MM.1S (cell line): ENCODE measurements around the gene CTBP1.

Experiments used
- DNase-seq: peaks from one replicate; pipeline ENCODE4 v3.0.0-alpha.2; 2015
- H2AFZ ChIP-seq: fragments of 300-600 bp; sonication (generic); 2 replicates; pipeline ENCODE4 v1.6.0; 2016; ENCODE audit warnings: antibody characterized with exemption, low read length
- H3F3A ChIP-seq: fragments of 300-600 bp; sonication (generic); 2 replicates; pipeline ENCODE4 v1.6.1; 2016; ENCODE audit warnings: mild to moderate bottlenecking, antibody characterized with exemption, low read length, moderate library complexity, mixed read lengths; ENCODE audit not compliant: insufficient read depth
- H3K27ac ChIP-seq: fragments of 300-600 bp; sonication (generic); 2 replicates; pipeline ENCODE4 v1.5.1; 2016; ENCODE audit warnings: mild to moderate bottlenecking, low read length
- H3K27me3 ChIP-seq: fragments of 300-600 bp; sonication (generic); replicated peaks from 2 replicates; pipeline ENCODE4 v1.6.0; 2016; ENCODE audit warnings: low read length; ENCODE audit not compliant: insufficient read depth
- H3K36me3 ChIP-seq: fragments of 300-600 bp; sonication (generic); replicated peaks from 2 replicates; pipeline ENCODE4 v1.6.1; 2016; ENCODE audit warnings: mild to moderate bottlenecking, low read length, mixed read lengths; ENCODE audit not compliant: insufficient read depth
- H3K4me1 ChIP-seq: fragments of 300-600 bp; sonication (generic); 2 replicates; pipeline ENCODE4 v1.6.1; 2016; ENCODE audit warnings: low read length, mixed read lengths
- H3K4me2 ChIP-seq: fragments of 300-600 bp; sonication (generic); 2 replicates; pipeline ENCODE4 v1.6.0; 2016; ENCODE audit warnings: low read depth, low read length
- H3K4me3 ChIP-seq: fragments of 300-600 bp; sonication (generic); 2 replicates; pipeline ENCODE4 v1.5.1; 2016; ENCODE audit warnings: low read length, mixed read lengths
- H3K79me2 ChIP-seq: fragments of 300-600 bp; sonication (generic); 2 replicates; pipeline ENCODE4 v1.6.1; 2016; ENCODE audit warnings: mixed run types, low read length, mixed read lengths
- H3K9ac ChIP-seq: fragments of 300-600 bp; sonication (generic); 2 replicates; pipeline ENCODE4 v1.6.1; 2016; ENCODE audit warnings: low read length, mixed read lengths
- H3K9me2 ChIP-seq: fragments of 300-600 bp; sonication (generic); replicated peaks from 2 replicates; pipeline ENCODE4 v1.6.1; 2016; ENCODE audit warnings: mild to moderate bottlenecking, low read length, mixed read lengths; ENCODE audit not compliant: insufficient read depth
- H3K9me3 ChIP-seq: fragments of 300-600 bp; sonication (generic); replicated peaks from 2 replicates; pipeline ENCODE4 v1.6.1; 2016; ENCODE audit warnings: mild to moderate bottlenecking, low read length, mixed read lengths; ENCODE audit not compliant: insufficient read depth
- H4K20me1 ChIP-seq: fragments of 300-600 bp; sonication (generic); 2 replicates; pipeline ENCODE4 v1.6.1; 2016; ENCODE audit warnings: mild to moderate bottlenecking, low read length, moderate library complexity, mixed read lengths; ENCODE audit not compliant: insufficient read depth
- EZH2 ChIP-seq: fragments of 300-600 bp; sonication (generic); optimal IDR thresholded peaks from 2 replicates; pipeline ENCODE3; 2017; ENCODE audit warnings: low read depth, mild to moderate bottlenecking, antibody characterized with exemption, low read length, mixed read lengths
- EZH2phosphoT487 ChIP-seq: fragments of 300-600 bp; sonication (generic); IDR thresholded peaks from 2 replicates; pipeline ENCODE4 v1.6.1; 2018; ENCODE audit warnings: antibody characterized with exemption, low read length
- TF ChIP-seq, protein P1 (sequence below): fragments of 300-600 bp; sonication (generic); IDR thresholded peaks from 2 replicates; pipeline ENCODE4 v1.5.1; 2016; ENCODE audit warnings: antibody characterized with exemption, low read length, mixed read lengths

The CTBP1 gene

DNA sequence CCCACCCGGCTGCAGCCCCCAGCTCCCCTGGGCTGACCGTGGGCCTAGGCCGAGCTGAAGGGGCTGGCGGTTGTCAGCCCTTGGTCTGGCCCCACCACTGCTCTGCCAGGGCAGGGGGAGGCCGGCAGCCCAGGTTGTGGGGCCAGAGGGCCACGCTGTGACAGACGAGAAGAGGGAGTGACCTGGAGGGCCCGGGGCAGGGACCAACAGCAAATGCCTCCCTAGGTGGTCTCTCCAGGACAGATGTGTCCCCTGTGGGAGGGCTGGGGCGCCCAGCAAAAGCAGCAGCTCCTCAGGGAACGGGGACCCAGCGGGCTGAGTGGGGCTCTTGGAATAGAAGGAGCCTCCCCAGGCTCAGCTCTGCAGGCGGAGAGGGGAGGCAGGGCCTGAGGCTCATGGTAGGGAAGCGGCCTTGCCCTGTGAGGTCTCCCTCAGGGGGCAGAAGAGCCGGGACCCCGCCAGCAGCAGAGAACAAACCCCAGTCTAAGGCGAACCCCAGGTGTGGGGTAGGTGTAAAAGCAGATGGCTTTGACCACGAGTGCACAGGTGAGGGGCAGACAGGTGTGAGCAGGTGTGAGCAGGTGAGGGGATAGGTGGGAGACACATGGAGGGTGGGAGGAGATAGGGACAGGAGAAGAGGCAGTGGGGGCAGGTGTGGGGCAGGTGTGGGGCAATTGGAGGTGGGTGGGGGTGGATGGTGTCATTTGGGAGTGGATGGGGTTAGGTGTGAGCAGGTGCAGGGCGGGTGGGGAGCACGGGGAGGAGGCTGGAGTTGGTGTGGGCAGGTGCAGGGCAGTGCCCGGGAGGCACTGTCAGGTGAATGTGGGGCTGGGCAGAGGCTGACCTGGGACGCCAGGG lies 42.4 kb downstream of the CTBP1 start:
- TF ChIP-seq EZH2phosphoT487 (no peak), EZH2 (no peak)
- TF ChIP-seq, protein P1, sequence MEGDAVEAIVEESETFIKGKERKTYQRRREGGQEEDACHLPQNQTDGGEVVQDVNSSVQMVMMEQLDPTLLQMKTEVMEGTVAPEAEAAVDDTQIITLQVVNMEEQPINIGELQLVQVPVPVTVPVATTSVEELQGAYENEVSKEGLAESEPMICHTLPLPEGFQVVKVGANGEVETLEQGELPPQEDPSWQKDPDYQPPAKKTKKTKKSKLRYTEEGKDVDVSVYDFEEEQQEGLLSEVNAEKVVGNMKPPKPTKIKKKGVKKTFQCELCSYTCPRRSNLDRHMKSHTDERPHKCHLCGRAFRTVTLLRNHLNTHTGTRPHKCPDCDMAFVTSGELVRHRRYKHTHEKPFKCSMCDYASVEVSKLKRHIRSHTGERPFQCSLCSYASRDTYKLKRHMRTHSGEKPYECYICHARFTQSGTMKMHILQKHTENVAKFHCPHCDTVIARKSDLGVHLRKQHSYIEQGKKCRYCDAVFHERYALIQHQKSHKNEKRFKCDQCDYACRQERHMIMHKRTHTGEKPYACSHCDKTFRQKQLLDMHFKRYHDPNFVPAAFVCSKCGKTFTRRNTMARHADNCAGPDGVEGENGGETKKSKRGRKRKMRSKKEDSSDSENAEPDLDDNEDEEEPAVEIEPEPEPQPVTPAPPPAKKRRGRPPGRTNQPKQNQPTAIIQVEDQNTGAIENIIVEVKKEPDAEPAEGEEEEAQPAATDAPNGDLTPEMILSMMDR = no peak
- no peak for DNase-seq
- no peaks in the 10 kb centered on the region for H3K79me2 ChIP-seq
- no peaks in the 10 kb centered on the region for H3K9me2 ChIP-seq
- H3K27me3 ChIP-seq = no peaks in the 10 kb centered on the region
- no peaks in the 10 kb centered on the region for H4K20me1 ChIP-seq
- no peak overlapping the region for H2AFZ ChIP-seq
- H3K4me1 ChIP-seq = peaks cover 6% of the 10 kb centered on the region
- H3K27ac ChIP-seq = no peak overlapping the region
- H3K4me3 ChIP-seq = no peak overlapping the region
- H3K36me3 ChIP-seq = no peaks in the 10 kb centered on the region
- H3K9ac ChIP-seq = no peak overlapping the region
- no peak overlapping the region for H3K4me2 ChIP-seq
- H3F3A ChIP-seq = no peaks in the 10 kb centered on the region; the same call in 1 of the 2 replicates
- no peaks in the 10 kb centered on the region for H3K9me3 ChIP-seq

DNA sequence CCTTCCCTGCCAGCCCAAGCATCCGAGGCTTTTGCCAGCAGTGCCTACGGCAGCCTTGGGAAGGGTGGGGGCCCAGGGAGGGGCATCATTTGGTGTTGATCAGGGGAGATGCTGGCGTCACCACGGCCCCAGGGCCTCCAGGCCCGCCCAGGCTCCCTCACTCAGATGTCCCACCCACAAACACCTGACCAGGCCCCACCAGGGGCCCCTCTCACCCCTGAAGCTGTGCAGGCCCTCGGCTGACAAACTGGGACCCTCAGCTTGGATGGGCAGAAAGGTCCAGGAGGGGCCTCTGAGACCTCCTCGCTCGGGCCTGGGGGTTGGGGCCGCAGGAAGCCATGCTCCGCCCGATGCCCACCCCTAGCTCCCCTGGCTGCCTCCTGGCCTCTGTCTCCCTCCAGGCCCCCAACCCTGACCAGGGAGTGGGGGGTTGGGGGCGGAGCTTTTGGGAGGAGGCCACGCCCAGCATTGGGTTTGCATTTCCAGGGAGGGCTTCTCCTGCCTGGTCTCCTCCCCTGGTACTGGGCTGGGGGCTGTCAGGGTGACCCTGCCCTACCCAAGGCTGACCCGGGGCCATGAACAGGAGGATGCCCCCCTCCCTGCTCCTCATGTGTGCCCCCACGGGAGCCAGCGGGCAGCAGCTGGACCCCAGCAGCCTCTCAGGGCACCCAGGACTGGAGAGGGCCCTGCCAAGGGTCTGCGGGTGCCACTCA lies 43.2 kb downstream of the CTBP1 start:
- DNase-seq = no peak
- H3K9me2 ChIP-seq = no peaks in the 10 kb centered on the region
- no peak overlapping the region for H3K4me2 ChIP-seq
- H3K4me3 ChIP-seq = no peak overlapping the region
- peaks cover 6% of the 10 kb centered on the region; the same call in 1 of the 2 replicates for H3F3A ChIP-seq
- H3K27me3 ChIP-seq = no peaks in the 10 kb centered on the region
- H3K27ac ChIP-seq = no peak overlapping the region
- peaks cover 8% of the 10 kb centered on the region for H3K4me1 ChIP-seq
- H3K9ac ChIP-seq = no peak overlapping the region
- no peaks in the 10 kb centered on the region for H3K36me3 ChIP-seq
- H4K20me1 ChIP-seq = no peaks in the 10 kb centered on the region
- no peak for TF ChIP-seq EZH2phosphoT487
- H2AFZ ChIP-seq = no peak overlapping the region
- H3K9me3 ChIP-seq = no peaks in the 10 kb centered on the region
- H3K79me2 ChIP-seq = peaks cover 4% of the 10 kb centered on the region

DNA sequence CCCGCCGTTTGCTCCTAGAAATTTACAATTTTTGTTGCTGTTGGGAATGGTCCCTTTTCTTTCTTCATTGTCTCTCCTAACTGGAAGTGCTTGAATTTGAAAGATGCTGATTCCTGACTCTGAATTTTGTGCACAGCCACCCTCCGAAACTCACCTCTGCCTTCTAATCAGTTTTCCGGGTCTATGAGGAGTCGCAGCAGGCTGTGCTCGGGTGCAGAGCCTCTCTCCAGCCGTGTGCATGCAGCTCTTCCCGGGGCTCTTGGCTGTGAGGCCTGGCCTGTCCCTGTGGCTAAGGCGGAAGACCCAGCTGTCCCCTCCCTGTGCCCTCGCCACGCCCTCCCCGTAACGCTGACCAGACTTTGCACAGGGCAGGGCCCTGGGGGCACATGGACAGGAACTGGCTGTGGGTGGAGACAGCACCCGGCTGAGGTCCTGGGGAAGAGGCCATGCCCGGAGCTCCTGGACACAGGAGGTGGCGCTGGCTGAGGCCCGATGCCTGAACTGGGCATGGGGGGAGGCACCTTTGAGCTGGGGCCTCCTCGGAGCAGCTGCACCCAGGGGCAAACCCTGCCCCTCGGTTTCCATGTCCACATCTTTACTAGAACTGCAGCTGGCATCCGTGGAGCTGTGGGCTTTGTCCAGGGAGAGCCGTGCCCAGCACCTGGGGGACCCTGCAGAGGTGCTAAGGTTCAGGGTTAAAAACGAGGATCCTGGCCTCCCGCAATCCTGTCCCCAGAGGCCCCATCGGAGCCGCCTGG lies 43.9 kb downstream of the CTBP1 start:
- H3K4me1 ChIP-seq = peaks cover 13% of the 10 kb centered on the region
- H3F3A ChIP-seq = peaks cover 9% of the 10 kb centered on the region; the same call in 1 of the 2 replicates
- no peak for DNase-seq
- H3K4me2 ChIP-seq = no peak overlapping the region
- TF ChIP-seq EZH2phosphoT487 (no peak), EZH2 (no peak)
- TF ChIP-seq, protein P1 = no peak
- H3K4me3 ChIP-seq = no peak overlapping the region
- H4K20me1 ChIP-seq = no peaks in the 10 kb centered on the region
- peaks cover 11% of the 10 kb centered on the region for H3K79me2 ChIP-seq
- no peaks in the 10 kb centered on the region for H3K36me3 ChIP-seq
- H3K9ac ChIP-seq = no peak overlapping the region
- H3K9me2 ChIP-seq = no peaks in the 10 kb centered on the region
- H3K27ac ChIP-seq = no peak overlapping the region
- no peaks in the 10 kb centered on the region for H3K27me3 ChIP-seq
- H2AFZ ChIP-seq = no peak overlapping the region
- H3K9me3 ChIP-seq = no peaks in the 10 kb centered on the region
